MCF 10A (cell line): Measurements from ENCODE around the gene AQP10. TPM values are rescaled to one million over a fixed set of nuclear protein-coding genes. Genes with fewer than 3 reads are reported as not detected.
"Not testable (repeated sequence)": the region's sequence is repeated elsewhere in the genome, so short reads cannot be mapped to it uniquely, and the experiment has no call there.

ENCODE experiments used
- BruUV-seq: library from RNA; stranded (reverse); fragments of 400-500 nt; replicated peaks from 2 replicates; lab custom pipeline; 2021; lab: Mats Ljungman, UMichigan
- CTCF ChIA-PET: fragments of 300-600 bp; sonication (Branson Sonifier 250); formaldehyde crosslinking; extraction: SDS; loops from one replicate; lab custom pipeline; 2021; ENCODE audit warnings: antibody characterized with exemption, inconsistent platforms; lab: Yijun Ruan, JAX
- POLR2A ChIA-PET: fragments of 300-600, 350-650 bp; sonication (Branson Sonifier 250); formaldehyde crosslinking; extraction: SDS; loops from one replicate; lab custom pipeline; 2020; ENCODE audit warnings: antibody characterized with exemption, inconsistent platforms; lab: Yijun Ruan, JAX
- DNase-seq: peaks from one replicate; pipeline ENCODE4 v3.0.0-alpha.2; 2018; ENCODE audit not compliant: unreplicated experiment
- H3K27ac Mint-ChIP-seq: one replicate; pipeline ENCODE4 v1.8.0; 2022; ENCODE audit warnings: mild to moderate bottlenecking, low read depth, mixed read lengths; ENCODE audit not compliant: unreplicated experiment
- H3K27me3 Mint-ChIP-seq: one replicate; pipeline ENCODE4 v1.8.0; 2022; ENCODE audit warnings: mixed read lengths; ENCODE audit not compliant: insufficient read depth, unreplicated experiment
- H3K36me3 Mint-ChIP-seq: one replicate; pipeline ENCODE4 v1.8.0; 2022; ENCODE audit warnings: mild to moderate bottlenecking, moderate library complexity, mixed read lengths; ENCODE audit not compliant: insufficient read depth, unreplicated experiment
- H3K4me1 Mint-ChIP-seq: one replicate; pipeline ENCODE4 v1.8.0; 2022; ENCODE audit warnings: mixed read lengths; ENCODE audit not compliant: insufficient read depth, unreplicated experiment
- H3K4me3 Mint-ChIP-seq: one replicate; pipeline ENCODE4 v1.8.0; 2022; ENCODE audit warnings: mild to moderate bottlenecking, moderate library complexity, mixed read lengths; ENCODE audit not compliant: unreplicated experiment
- H3K9me3 Mint-ChIP-seq: one replicate; pipeline ENCODE4 v1.8.0; 2022; ENCODE audit warnings: mixed read lengths; ENCODE audit not compliant: unreplicated experiment
- intact Hi-C: fragments of 100-400 bp; cut with micrococcal nuclease; formaldehyde crosslinking; loops from 2 replicates; pipeline ENCODE4 v1.14.1; 2022
- total RNA-seq: library from RNA; stranded (reverse); gene quantifications from 2 replicates; pipeline ENCODE4 v1.2.3, GENCODE V29; 2022
- TF ChIP-seq, protein P1 (sequence below): fragments of 200-600 bp; IDR thresholded peaks from one replicate; pipeline ENCODE4 v1.8.0; 2022; ENCODE audit warnings: antibody characterized with exemption, mild to moderate bottlenecking; ENCODE audit not compliant: unreplicated experiment

AQP10 gene
- total RNA-seq, 1 experiment from 2014 or later, result not detected

DNA sequence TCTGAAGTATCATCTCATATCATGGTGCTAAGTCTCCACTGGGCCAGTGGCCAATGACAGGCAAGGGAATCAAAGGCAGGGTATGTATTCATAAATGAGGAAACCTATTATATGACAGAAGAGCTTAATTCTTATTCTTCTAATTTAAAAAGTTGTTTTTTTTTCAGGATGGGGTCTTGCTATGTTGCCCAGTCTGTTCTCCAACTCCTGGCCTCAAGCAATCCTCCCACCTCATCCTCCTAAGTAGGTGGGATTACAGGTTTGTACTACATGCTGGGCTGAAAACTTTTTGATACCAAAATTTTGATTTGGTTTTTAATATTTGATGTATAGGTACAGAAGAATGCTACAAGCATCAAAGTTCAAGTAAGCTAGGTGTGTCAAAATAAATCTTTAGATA, 39.4 kb downstream of the AQP10 start:
- Mint-ChIP-seq H3K4me1 (no peaks in the 10 kb centered on the region), H3K36me3 (no peaks in the 10 kb centered on the region), H3K9me3 (no peaks in the 10 kb centered on the region), H3K27ac (no peak overlapping the region), H3K27me3 (no peaks in the 10 kb centered on the region), H3K4me3 (no peak overlapping the region)
- POLR2A ChIA-PET, result interaction anchor here (1.2 kb wide), 1 partner anchor 19 kb away, joined by 3 read pairs; no protein-coding TSS in a partner anchor
- intact Hi-C loops, result no loop called here
- TF ChIP-seq, protein P1, sequence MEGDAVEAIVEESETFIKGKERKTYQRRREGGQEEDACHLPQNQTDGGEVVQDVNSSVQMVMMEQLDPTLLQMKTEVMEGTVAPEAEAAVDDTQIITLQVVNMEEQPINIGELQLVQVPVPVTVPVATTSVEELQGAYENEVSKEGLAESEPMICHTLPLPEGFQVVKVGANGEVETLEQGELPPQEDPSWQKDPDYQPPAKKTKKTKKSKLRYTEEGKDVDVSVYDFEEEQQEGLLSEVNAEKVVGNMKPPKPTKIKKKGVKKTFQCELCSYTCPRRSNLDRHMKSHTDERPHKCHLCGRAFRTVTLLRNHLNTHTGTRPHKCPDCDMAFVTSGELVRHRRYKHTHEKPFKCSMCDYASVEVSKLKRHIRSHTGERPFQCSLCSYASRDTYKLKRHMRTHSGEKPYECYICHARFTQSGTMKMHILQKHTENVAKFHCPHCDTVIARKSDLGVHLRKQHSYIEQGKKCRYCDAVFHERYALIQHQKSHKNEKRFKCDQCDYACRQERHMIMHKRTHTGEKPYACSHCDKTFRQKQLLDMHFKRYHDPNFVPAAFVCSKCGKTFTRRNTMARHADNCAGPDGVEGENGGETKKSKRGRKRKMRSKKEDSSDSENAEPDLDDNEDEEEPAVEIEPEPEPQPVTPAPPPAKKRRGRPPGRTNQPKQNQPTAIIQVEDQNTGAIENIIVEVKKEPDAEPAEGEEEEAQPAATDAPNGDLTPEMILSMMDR, result no peak
- DNase-seq, result no peak
- CTCF ChIA-PET, result interaction anchor here (0.7 to 2.3 kb wide), 3 partner anchors 26 to 71 kb away, joined by 3 to 12 read pairs (median 4); no protein-coding TSS in a partner anchor
- BruUV-seq, result no TSS peak

DNA sequence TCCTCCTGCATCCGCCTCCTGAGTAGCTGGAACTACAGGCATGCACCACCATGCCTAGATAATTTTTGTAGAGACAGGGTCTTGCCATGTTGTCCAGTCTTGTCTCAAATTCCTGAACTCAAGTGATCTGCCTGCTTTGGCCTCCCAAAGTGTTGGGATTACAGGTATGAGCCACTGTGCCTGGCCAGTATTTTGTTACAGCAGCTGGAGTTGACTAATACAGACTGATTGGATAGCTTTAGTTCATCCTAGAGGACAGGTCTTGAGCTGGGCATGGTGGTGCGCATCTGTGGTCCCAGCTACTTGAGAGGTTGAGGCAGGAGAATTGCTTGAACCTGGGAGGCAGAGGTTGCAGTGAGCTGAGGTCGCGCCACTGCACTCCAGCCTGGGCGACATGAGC, 40.0 kb downstream of the AQP10 start:
- H3K9me3 Mint-ChIP-seq, DNase-seq, H3K4me3 Mint-ChIP-seq, H3K4me1 Mint-ChIP-seq, BruUV-seq, H3K36me3 Mint-ChIP-seq, H3K27ac Mint-ChIP-seq, intact Hi-C loops, H3K27me3 Mint-ChIP-seq: not testable (repeated sequence)
- ChIA-PET POLR2A (interaction anchor here (0.6 to 1.2 kb wide), 2 partner anchors 9 to 19 kb away, joined by 3 read pairs; no protein-coding TSS in a partner anchor), CTCF (interaction anchor here (0.7 to 2.3 kb wide), 4 partner anchors 22 to 82 kb away, joined by 3 to 12 read pairs (median 4); no protein-coding TSS in a partner anchor)

DNA sequence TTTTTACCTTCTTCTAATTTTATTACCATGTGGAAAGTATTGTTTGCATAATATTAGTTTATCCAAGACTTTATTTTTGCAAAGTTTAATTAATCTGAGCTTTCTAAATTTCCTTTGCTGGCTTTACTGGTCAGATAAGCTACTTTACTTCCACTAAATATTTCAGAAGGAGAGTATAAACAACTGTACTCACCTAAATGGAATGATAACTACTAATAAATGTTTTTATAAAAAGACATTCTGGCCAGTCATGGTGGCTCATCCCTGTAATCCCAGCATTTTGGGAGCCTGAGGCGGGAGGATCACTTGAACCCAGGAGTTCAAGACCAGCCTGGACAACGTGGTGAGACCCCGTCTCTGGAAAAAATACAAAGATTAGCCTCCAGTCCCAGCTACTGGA, 40.5 kb downstream of the AQP10 start:
- TF ChIP-seq, protein P1, result no peak

DNA sequence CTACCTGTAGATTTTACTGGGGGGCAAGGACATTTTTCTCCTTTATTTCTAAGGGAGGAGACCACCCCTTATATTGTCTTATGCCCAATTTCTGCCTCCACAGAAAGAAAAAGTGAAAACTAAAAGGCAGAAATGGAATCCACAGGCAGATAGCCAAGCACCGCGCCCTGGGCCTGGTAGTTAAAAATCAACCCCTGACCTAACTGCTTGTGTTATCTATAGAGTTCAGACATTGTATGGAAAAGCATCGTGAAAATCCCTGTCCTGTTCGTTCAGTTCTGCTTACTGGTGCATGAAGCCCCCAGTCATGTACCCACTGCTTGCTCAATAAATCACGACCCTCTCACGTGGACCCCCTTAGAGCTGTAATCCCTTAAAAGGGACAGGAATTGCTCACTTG, 50.5 kb downstream of the AQP10 start:
- CTCF ChIA-PET, result no interaction called here
- Mint-ChIP-seq H3K9me3 (no peaks in the 10 kb centered on the region), H3K36me3 (no peaks in the 10 kb centered on the region), H3K27me3 (no peaks in the 10 kb centered on the region), H3K27ac (no peak overlapping the region), H3K4me1 (no peaks in the 10 kb centered on the region), H3K4me3 (no peak overlapping the region)
- intact Hi-C loops, result no loop called here
- DNase-seq, result no peak
- BruUV-seq, result no TSS peak
- TF ChIP-seq, protein P1, result no peak
- POLR2A ChIA-PET, result interaction anchor here (0.6 to 0.7 kb wide), 2 partner anchors 35 to 829 kb away, joined by 3 to 4 read pairs; no protein-coding TSS in a partner anchor

More for the DNA sequence above, 40.5 kb downstream of the AQP10 start:
- no peak overlapping the region for H3K27ac Mint-ChIP-seq
- H3K27me3 Mint-ChIP-seq, result no peaks in the 10 kb centered on the region
- ChIA-PET POLR2A (interaction anchor here (0.6 to 1.2 kb wide), 2 partner anchors 9 to 20 kb away, joined by 3 read pairs; no protein-coding TSS in a partner anchor), CTCF (interaction anchor here (0.5 to 2.3 kb wide), 7 partner anchors 22 to 123 kb away, joined by 3 to 12 read pairs (median 3); no protein-coding TSS in a partner anchor)
- no peaks in the 10 kb centered on the region for H3K9me3 Mint-ChIP-seq
- no peaks in the 10 kb centered on the region for H3K4me1 Mint-ChIP-seq
- BruUV-seq, result no TSS peak
- no peak overlapping the region for H3K4me3 Mint-ChIP-seq
- intact Hi-C loops, result no loop called here
- DNase-seq, result no peak
- no peaks in the 10 kb centered on the region for H3K36me3 Mint-ChIP-seq

GRCh38 chr1:154373777-154374357, 53.0 kb downstream of the AQP10 start:
- H3K27me3 Mint-ChIP-seq, H3K36me3 Mint-ChIP-seq, H3K4me1 Mint-ChIP-seq, DNase-seq, CTCF ChIA-PET, H3K4me3 Mint-ChIP-seq, intact Hi-C loops, H3K27ac Mint-ChIP-seq, BruUV-seq, H3K9me3 Mint-ChIP-seq: not testable (repeated sequence)
- POLR2A ChIA-PET, result interaction anchor here (1.3 kb wide), 1 partner anchor 13 kb away, joined by 4 read pairs; no protein-coding TSS in a partner anchor
